Suppressor macrophage treated with lipopolysaccharide for 4 hours (primary cell): ENCODE data around the gene XPNPEP2.

Experiments used
- DNase-seq: peaks from one replicate; pipeline ENCODE4 v3.0.0-alpha.2; 2020

Gene XPNPEP2

GRCh38 chrX:129738466-129739308, at the start of gene XPNPEP2:
TSS of gene XPNPEP2 (plus strand) at chrX:129738979. CDS start at chrX:129739214, 235 bp downstream.
- no peak for DNase-seq

- peak; percentile 12 for DNase-seq
These were observed 49.0 kb upstream of the XPNPEP2 start for GRCh38 chrX:129689796-129690195.

GRCh38 chrX:129690435-129690834, 48.3 kb upstream of the XPNPEP2 start:
- DNase-seq, result no peak

GRCh38 chrX:129693354-129693753, 45.4 kb upstream of the XPNPEP2 start:
- DNase-seq, result no peak

- no peak for DNase-seq
These were observed 44.0 kb upstream of the XPNPEP2 start for GRCh38 chrX:129694805-129695204.

- DNase-seq, result no peak
These were observed 43.2 kb upstream of the XPNPEP2 start for GRCh38 chrX:129695535-129695934.

GRCh38 chrX:129695937-129696336, 42.8 kb upstream of the XPNPEP2 start:
- no peak for DNase-seq

- no peak for DNase-seq
These were observed 42.2 kb upstream of the XPNPEP2 start for GRCh38 chrX:129696463-129697155.

- no peak for DNase-seq
These were observed 41.5 kb upstream of the XPNPEP2 start for GRCh38 chrX:129697204-129697829.

GRCh38 chrX:129698150-129698549, 40.6 kb upstream of the XPNPEP2 start:
- DNase-seq, result no peak

GRCh38 chrX:129700536-129700935, 38.2 kb upstream of the XPNPEP2 start:
- no peak for DNase-seq

- DNase-seq, result no peak
These were observed 37.1 kb upstream of the XPNPEP2 start for GRCh38 chrX:129701624-129702069.

GRCh38 chrX:129704491-129704890, 34.3 kb upstream of the XPNPEP2 start:
- no peak for DNase-seq

- DNase-seq, result no peak
These were observed 33.3 kb upstream of the XPNPEP2 start for GRCh38 chrX:129705377-129705925.

GRCh38 chrX:129705988-129706387, 32.8 kb upstream of the XPNPEP2 start:
- no peak for DNase-seq

- DNase-seq, result no peak
These were observed 32.2 kb upstream of the XPNPEP2 start for GRCh38 chrX:129706400-129707072.

- no peak for DNase-seq
These were observed 24.2 kb upstream of the XPNPEP2 start for GRCh38 chrX:129714581-129714980.

GRCh38 chrX:129716507-129716906, 22.3 kb upstream of the XPNPEP2 start:
- no peak for DNase-seq

GRCh38 chrX:129717892-129718291, 20.9 kb upstream of the XPNPEP2 start:
- no peak for DNase-seq

GRCh38 chrX:129718676-129719075, 20.1 kb upstream of the XPNPEP2 start:
- DNase-seq, result peak; percentile 6

GRCh38 chrX:129719268-129719667, 19.5 kb upstream of the XPNPEP2 start:
- no peak for DNase-seq

GRCh38 chrX:129719931-129720530, 18.7 kb upstream of the XPNPEP2 start:
- DNase-seq, result no peak
